ENCODE data around the gene SLC12A4. TPM values are rescaled to one million over a fixed set of nuclear protein-coding genes. Genes with fewer than 3 reads are reported as not detected.

The SLC12A4 gene
- total and polyA plus RNA-seq, 2 experiments from 2014 or later: 19.9 to 53.0 TPM

DNA sequence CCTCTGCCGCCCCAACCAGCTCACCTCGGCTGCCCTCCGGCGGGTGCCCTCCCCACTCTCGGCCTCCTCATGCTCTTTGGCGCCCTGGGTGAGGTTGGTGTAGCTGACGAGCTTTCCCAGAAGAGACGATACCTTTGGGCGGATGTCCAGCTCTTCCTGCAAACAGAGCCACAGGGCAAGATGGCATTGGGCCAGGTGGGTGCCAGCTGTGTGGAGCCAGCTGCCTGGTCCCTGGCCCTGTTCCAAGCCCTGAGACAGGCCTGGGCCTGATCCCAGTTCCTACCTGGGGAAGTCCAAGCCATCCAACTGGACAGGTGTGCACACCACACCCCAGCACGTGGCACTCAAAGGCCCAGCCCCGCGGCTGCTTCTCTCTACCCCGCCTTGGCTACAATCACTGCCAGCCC, 6.9 kb downstream of the SLC12A4 start:
- Histone ChIP-seq H3K4me2 (no peak overlapping the region), H3K79me2 (replicated peaks; ENCODE audit: insufficient read depth) (peaks cover 29% of the 10 kb centered on the region), H2AFZ (no peak overlapping the region), H3K27ac (ENCODE audit: low read depth) (no peak overlapping the region), H3K4me1 (ENCODE audit: insufficient read depth) (peaks cover 25% of the 10 kb centered on the region), H3F3A (replicated peaks; ENCODE audit: low read depth) (0 out of 2 replicates have a peak, but pooled peaks cover 10% of the 10 kb centered on the region), H4K20me1 (replicated peaks; ENCODE audit: insufficient read depth) (peaks cover 22% of the 10 kb centered on the region), H3K36me3 (ENCODE audit: insufficient read depth) (peaks cover 4% of the 10 kb centered on the region), H3K27me3 (ENCODE audit: insufficient read depth) (no peaks in the 10 kb centered on the region), H3K4me3 (no peak overlapping the region), H3K9me2 (ENCODE audit: insufficient read depth) (no peaks in the 10 kb centered on the region)
- no peak overlapping the region for H3K4me3 Mint-ChIP-seq
- TF ChIP-seq, protein P1, sequence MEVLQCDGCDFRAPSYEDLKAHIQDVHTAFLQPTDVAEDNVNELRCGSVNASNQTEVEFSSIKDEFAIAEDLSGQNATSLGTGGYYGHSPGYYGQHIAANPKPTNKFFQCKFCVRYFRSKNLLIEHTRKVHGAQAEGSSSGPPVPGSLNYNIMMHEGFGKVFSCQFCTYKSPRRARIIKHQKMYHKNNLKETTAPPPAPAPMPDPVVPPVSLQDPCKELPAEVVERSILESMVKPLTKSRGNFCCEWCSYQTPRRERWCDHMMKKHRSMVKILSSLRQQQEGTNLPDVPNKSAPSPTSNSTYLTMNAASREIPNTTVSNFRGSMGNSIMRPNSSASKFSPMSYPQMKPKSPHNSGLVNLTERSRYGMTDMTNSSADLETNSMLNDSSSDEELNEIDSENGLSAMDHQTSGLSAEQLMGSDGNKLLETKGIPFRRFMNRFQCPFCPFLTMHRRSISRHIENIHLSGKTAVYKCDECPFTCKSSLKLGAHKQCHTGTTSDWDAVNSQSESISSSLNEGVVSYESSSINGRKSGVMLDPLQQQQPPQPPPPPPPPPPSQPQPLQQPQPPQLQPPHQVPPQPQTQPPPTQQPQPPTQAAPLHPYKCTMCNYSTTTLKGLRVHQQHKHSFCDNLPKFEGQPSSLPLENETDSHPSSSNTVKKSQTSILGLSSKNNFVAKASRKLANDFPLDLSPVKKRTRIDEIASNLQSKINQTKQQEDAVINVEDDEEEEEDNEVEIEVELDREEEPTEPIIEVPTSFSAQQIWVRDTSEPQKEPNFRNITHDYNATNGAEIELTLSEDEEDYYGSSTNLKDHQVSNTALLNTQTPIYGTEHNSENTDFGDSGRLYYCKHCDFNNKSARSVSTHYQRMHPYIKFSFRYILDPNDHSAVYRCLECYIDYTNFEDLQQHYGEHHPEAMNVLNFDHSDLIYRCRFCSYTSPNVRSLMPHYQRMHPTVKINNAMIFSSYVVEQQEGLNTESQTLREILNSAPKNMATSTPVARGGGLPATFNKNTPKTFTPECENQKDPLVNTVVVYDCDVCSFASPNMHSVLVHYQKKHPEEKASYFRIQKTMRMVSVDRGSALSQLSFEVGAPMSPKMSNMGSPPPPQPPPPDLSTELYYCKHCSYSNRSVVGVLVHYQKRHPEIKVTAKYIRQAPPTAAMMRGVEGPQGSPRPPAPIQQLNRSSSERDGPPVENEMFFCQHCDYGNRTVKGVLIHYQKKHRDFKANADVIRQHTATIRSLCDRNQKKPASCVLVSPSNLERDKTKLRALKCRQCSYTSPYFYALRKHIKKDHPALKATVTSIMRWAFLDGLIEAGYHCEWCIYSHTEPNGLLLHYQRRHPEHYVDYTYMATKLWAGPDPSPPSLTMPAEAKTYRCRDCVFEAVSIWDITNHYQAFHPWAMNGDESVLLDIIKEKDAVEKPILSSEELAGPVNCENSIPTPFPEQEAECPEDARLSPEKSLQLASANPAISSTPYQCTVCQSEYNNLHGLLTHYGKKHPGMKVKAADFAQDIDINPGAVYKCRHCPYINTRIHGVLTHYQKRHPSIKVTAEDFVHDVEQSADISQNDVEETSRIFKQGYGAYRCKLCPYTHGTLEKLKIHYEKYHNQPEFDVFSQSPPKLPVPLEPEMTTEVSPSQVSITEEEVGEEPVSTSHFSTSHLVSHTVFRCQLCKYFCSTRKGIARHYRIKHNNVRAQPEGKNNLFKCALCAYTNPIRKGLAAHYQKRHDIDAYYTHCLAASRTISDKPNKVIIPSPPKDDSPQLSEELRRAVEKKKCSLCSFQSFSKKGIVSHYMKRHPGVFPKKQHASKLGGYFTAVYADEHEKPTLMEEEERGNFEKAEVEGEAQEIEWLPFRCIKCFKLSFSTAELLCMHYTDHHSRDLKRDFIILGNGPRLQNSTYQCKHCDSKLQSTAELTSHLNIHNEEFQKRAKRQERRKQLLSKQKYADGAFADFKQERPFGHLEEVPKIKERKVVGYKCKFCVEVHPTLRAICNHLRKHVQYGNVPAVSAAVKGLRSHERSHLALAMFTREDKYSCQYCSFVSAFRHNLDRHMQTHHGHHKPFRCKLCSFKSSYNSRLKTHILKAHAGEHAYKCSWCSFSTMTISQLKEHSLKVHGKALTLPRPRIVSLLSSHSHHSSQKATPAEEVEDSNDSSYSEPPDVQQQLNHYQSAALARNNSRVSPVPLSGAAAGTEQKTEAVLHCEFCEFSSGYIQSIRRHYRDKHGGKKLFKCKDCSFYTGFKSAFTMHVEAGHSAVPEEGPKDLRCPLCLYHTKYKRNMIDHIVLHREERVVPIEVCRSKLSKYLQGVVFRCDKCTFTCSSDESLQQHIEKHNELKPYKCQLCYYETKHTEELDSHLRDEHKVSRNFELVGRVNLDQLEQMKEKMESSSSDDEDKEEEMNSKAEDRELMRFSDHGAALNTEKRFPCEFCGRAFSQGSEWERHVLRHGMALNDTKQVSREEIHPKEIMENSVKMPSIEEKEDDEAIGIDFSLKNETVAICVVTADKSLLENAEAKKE (CRISPR knock-in tag; IDR thresholded peaks at IDR 0.05): no peak
- TF ChIP-seq, protein P2, sequence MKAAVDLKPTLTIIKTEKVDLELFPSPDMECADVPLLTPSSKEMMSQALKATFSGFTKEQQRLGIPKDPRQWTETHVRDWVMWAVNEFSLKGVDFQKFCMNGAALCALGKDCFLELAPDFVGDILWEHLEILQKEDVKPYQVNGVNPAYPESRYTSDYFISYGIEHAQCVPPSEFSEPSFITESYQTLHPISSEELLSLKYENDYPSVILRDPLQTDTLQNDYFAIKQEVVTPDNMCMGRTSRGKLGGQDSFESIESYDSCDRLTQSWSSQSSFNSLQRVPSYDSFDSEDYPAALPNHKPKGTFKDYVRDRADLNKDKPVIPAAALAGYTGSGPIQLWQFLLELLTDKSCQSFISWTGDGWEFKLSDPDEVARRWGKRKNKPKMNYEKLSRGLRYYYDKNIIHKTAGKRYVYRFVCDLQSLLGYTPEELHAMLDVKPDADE (IDR thresholded peaks at IDR 0.05): no peak
- no peak for TF ChIP-seq CREB1 (CRISPR knock-in tag; IDR thresholded peaks at IDR 0.05; ENCODE audit: low read depth)
- TF ChIP-seq, protein P3, sequence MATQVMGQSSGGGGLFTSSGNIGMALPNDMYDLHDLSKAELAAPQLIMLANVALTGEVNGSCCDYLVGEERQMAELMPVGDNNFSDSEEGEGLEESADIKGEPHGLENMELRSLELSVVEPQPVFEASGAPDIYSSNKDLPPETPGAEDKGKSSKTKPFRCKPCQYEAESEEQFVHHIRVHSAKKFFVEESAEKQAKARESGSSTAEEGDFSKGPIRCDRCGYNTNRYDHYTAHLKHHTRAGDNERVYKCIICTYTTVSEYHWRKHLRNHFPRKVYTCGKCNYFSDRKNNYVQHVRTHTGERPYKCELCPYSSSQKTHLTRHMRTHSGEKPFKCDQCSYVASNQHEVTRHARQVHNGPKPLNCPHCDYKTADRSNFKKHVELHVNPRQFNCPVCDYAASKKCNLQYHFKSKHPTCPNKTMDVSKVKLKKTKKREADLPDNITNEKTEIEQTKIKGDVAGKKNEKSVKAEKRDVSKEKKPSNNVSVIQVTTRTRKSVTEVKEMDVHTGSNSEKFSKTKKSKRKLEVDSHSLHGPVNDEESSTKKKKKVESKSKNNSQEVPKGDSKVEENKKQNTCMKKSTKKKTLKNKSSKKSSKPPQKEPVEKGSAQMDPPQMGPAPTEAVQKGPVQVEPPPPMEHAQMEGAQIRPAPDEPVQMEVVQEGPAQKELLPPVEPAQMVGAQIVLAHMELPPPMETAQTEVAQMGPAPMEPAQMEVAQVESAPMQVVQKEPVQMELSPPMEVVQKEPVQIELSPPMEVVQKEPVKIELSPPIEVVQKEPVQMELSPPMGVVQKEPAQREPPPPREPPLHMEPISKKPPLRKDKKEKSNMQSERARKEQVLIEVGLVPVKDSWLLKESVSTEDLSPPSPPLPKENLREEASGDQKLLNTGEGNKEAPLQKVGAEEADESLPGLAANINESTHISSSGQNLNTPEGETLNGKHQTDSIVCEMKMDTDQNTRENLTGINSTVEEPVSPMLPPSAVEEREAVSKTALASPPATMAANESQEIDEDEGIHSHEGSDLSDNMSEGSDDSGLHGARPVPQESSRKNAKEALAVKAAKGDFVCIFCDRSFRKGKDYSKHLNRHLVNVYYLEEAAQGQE (IDR thresholded peaks at IDR 0.05; ENCODE audit: unreplicated experiment): no peak
- TF ChIP-seq EZH2 (IDR thresholded peaks at IDR 0.05; ENCODE audit: low read depth, unreplicated experiment): no peak
- no peak for TF ChIP-seq STAT1 (IDR thresholded peaks at IDR 0.05; ENCODE audit: unreplicated experiment)
- TF ChIP-seq ZNF331 (CRISPR knock-in tag; IDR thresholded peaks at IDR 0.05; ENCODE audit: low read depth): no peak
- TF ChIP-seq POLR2AphosphoS5 (IDR thresholded peaks at IDR 0.05; ENCODE audit: low read depth): no peak
- no peak for TF ChIP-seq ZNF114 (CRISPR knock-in tag; IDR thresholded peaks at IDR 0.05)
- no peak for DNase-seq (ENCODE audit: low spot score)
- no peak overlapping the region for H3K27ac Mint-ChIP-seq
- no peaks in the 10 kb centered on the region; the same call in 2 of the 3 replicates for H3K9me3 Mint-ChIP-seq
- peaks cover 7% of the 10 kb centered on the region for H3K27me3 Mint-ChIP-seq (ENCODE audit: insufficient read depth, low read depth, poor library complexity)
- peaks cover 31% of the 10 kb centered on the region for H3K36me3 Mint-ChIP-seq (ENCODE audit: low read depth)
- no peak for ATAC-seq
- peaks cover 28% of the 10 kb centered on the region for H3K4me1 Mint-ChIP-seq
